IPS-18c (cell line): Measurements from ENCODE around the gene GNG2.

Experiments used
- H3K4me3 ChIP-seq: 2 replicates; pipeline ENCODE4 v1.7.0; 2013; ENCODE audit warnings: low read depth, mild to moderate bottlenecking, low read length, moderate library complexity; ENCODE audit not compliant: insufficient read depth
- H3K9me3 ChIP-seq: one replicate; pipeline ENCODE4 v1.6.1; 2013; ENCODE audit warnings: mild to moderate bottlenecking, low read length, moderate library complexity; ENCODE audit not compliant: control insufficient read depth, insufficient read depth

The GNG2 gene

DNA sequence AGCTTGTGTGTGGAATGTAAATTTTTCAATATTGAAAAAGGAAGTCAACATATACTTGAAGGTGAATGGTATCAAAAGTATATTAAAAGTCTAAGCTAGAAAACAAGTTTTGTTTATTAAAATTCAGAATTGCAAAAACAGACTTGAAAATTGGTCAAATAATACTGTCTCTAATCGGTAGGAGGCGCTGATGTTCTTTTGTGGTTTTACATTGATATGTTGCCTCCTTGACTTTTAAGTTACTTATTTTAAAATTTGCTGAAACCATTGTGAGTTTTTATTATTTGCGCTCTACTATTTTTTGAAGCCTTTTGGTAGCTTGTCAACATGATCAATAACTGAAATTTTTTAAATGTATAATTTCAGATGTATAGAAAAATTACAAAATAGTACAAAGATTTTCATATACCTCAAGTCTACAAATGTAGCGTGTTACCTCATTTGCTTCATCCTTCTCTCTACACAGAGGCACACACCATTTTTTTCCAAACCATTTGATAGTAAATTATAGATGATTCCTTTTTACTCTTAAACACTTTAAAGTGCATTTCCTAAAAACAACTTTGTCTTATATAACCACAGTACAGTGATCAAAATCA is 135.8 kb downstream of the GNG2 start:
- no peak overlapping the region for H3K4me3 ChIP-seq
- H3K9me3 ChIP-seq, result no peaks in the 10 kb centered on the region

DNA sequence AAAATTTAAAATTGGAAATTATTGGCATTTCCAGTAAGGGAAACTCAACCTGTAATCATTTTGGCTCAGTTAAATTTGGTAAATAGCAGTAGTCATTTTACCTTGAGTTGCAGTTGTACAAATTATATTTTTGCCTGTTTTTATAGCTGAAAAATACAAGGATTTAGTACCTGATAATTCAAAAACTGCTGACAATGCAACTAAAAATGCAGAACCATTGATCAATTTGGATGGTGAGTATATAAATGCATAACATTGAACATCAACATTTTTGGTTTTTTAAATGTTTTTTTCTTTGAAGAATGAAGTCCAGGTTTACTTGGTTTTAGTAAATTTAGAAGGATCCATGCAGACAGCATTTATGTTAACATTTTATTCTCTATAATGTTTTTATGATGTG is 137.9 kb downstream of the GNG2 start:
- Histone ChIP-seq H3K4me3 (no peak overlapping the region), H3K9me3 (no peaks in the 10 kb centered on the region)

DNA sequence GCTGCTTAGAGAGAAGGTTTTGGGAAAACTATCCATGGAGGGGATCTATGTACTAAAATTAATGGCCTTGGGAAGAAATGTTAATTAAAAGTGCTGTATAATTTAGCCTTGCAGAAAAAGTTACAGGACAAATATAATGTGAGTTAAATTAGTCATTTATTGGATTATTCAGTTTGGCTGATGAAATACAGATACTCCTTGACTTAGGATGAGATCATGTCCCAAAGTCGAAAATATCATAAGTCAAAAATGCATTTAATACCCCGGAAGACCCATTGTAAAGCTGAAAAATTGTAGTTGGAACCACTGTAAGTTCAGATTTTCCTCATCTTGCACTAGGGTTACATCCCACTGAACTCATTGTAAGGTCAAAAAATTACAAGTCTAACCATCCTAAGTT is 138.7 kb downstream of the GNG2 start:
- Histone ChIP-seq H3K9me3 (no peaks in the 10 kb centered on the region), H3K4me3 (no peak overlapping the region)

DNA sequence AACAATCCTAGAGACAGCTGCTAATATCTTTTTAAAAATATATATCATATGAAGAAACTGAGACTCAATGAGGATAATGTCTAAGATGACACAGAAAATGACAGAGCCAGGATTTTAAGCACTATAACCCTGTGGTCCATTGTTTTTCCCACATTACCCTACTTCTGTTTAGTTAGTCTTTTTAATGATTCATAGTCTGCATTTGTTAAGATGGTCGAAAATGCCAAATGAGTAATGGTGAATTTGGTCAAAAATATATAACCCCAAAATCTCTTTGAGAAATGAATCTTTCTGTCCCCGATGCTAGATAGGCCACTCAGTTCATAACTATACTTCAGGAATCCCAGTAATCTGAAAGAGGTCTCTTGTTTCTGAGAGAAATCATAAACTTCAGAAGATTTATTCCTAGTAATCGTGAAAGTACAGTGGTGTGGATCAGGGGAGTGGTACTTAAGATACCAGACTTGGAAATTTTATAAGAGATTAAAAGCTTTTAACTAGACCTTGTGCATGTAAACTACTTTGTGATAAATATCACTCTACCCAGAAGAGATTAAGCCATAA is 139.7 kb downstream of the GNG2 start:
- Histone ChIP-seq H3K9me3 (no peaks in the 10 kb centered on the region), H3K4me3 (no peak overlapping the region)

DNA sequence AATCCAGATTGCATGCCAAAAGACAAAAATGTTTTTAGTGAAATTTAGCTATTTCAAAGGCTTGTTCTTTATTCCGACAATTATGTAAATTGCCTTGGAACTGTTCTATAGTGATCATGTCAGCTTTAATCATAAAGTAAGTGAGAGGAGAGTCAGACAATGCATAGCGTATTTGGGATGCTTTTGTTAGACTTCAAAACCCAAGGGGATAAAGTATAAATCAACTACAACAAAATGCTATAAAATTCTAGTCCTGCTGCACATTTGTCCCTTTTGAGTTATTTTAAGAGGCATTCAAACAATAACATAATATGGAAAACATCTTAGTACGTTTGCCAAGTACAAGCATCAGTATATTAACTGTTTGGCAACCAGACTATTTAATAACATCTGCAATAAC is 140.3 kb downstream of the GNG2 start:
- Histone ChIP-seq H3K9me3 (no peaks in the 10 kb centered on the region), H3K4me3 (no peak overlapping the region)

DNA sequence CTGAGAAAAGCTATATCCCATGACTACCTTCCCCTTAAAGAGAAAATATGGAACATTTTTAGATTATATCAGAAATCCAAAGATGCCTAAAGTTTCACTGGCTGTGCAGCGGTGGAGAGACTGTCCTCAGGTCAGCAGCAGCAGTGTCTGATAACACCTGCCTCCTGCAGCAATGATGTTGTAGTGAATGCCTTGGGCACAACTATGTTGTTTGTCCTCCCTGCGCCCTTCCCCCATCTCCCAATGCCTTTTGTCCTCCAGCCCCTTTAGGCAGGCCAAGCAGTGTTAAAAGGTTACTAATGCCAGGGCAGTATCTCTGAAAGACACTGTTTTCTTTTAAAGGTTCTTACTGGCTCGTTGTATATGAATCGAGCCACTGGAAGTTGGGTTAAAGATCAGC is 142.1 kb downstream of the GNG2 start:
- Histone ChIP-seq H3K4me3 (no peak overlapping the region), H3K9me3 (no peaks in the 10 kb centered on the region)

DNA sequence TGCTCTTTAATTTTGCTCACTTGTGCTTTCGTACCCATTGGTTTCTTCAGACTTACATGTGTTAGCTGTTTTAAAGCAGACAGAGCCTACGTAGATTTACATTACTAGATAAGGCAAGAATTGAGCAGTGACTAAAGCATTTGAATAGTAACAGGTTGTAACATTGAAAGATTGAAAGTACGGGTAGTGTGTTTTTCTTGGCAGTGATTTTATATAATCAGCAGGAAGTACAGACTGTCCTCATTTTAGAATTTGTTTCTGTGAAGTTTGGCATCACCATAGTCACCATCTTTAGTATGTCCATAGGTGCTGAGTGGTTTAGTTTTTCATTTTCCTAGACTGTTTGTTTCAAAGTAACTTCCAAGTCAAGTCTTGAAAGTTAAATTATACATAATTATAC is 142.9 kb downstream of the GNG2 start:
- Histone ChIP-seq H3K9me3 (no peaks in the 10 kb centered on the region), H3K4me3 (no peak overlapping the region)

DNA sequence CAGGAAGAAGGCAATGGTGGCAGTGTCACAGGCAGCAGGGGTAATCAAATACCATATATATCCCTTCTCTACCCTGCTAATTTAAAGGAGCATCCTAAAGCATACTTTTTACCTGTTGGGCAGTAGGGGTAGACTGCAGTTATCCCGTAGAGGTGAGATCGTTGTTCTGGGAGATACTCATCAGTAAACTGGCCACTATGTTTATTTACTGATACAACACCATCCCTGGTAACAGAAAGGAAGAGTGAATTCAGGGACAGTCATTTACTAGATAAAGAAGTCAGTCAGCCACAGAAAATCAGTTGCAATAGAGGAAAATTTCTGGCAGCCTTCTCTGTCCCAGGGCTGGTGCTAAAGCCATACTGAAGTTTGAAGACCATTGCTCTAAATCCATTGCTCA is 145.2 kb downstream of the GNG2 start:
- Histone ChIP-seq H3K4me3 (no peak overlapping the region), H3K9me3 (no peaks in the 10 kb centered on the region)

DNA sequence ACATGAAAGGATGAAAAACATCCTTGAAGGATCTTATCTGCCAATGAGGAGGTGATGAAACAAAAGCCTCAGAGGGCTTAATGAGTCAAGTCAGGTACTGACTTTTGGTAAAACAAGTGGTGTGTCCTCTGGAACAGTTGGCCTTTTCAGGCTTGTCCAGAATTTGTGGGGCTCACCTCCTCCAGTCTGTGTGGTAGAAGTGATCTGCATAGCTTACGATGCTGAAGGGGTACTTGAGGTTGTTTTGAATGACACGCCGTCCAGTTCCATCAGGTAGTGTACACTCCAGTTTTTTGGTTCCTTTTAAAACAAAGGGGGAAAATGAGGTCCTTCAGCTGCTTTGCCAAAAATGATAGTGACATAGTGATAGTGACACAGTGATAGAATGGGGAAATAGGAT is 145.9 kb downstream of the GNG2 start:
- Histone ChIP-seq H3K4me3 (no peak overlapping the region), H3K9me3 (no peaks in the 10 kb centered on the region)

DNA sequence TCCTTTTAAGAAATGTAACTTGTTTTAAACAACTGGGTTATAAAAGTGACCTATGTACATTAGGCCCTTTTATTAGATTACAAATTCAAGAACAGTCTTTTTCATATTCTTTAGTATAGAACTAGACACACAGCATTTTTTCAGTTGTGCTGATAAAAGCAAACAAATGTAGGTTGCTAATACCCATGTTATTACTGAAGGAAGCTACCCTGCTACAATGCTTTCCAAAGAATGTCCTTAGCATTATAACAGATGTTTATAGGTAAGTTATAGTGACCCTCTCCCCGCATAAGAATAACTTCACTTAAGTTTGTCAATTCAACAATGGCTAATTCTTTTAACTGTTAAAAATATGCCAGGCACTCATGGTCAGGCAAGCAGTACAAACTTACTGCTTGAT is 146.8 kb downstream of the GNG2 start:
- Histone ChIP-seq H3K4me3 (no peak overlapping the region), H3K9me3 (no peaks in the 10 kb centered on the region)

DNA sequence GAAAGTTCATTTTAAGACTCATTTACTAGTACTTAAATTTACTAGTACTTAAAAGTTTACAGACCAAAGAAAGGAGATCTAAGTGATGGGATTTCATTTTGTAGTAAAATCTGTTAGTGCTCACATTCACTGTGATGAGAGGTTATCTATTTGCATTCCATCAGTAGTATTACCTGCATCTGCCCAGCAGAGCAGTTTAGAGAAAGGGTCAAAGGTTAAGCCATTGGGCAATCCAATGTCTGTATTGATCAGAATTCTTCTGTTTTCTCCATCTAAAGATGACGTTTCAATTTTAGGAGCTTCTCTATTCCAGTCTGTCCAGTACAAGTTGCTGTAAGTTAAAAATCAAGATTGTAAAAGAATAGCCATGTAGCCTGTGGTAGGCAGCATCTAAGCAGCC is 147.2 kb downstream of the GNG2 start:
- Histone ChIP-seq H3K9me3 (no peaks in the 10 kb centered on the region), H3K4me3 (no peak overlapping the region)

DNA sequence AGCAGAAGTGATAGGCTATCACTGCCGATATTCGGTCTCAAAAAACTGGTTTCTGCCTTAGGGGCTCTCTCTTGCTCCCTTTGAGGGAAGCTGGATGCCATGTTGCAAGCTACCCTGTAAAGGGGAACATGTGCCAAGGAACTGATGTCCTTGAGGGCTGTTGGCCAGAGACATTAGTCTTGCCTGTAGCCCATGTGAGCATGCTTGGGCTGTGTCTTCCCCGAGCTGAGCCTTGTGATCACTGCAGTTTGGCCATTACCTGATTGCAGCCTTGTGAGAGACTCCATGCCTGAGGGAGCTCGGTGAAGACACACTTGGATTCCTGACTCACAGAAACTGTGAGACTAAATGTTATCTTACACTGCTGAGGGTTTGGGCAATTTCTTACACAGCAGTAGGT is 147.7 kb downstream of the GNG2 start:
- no peak overlapping the region for H3K4me3 ChIP-seq
- H3K9me3 ChIP-seq, result no peaks in the 10 kb centered on the region

DNA sequence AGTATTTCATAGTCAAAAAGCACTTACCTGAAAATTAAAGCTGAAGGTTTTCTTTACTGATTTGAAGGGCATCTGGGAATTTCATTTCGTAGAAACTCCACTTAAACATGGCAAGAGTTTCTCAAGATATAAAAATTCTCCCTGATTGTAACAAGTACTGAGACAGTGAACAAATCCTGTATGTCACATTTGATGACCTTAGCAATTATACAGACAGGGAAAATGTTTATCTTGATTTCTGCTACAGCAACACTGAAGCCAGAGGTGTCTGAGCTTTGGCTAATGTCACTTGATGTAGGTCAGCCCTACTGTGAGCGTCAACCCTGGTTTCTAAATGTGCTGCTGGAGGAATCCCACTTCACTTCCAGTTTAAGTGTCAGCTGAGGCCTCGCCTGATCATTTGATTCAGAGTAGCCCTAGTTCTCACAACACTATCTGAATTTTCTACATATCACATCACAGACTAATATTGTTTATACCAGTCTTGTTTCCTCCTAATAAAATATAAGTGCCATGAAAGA is 149.8 kb downstream of the GNG2 start:
- H3K9me3 ChIP-seq, result no peaks in the 10 kb centered on the region
- H3K4me3 ChIP-seq, result no peak overlapping the region

DNA sequence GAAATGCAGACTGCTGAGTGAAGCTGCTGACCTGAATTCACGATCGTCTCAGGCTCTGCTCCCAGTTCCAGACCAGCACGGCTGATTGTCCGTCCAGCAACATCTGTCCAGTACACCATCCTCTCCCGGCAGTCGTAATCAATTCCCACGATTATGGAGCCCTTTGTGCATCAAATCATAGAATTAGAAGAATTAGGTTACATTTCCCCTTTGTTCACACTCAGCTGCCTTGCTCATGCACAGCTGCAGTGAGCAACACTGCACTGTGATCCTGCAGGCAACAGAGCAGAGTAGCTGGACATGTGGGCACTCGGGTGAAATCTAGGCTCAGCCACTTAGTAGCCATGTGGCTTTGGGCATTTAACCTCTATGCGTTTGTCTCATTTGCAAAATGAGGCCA is 151.1 kb downstream of the GNG2 start:
- H3K4me3 ChIP-seq, result no peak overlapping the region
- no peaks in the 10 kb centered on the region for H3K9me3 ChIP-seq

DNA sequence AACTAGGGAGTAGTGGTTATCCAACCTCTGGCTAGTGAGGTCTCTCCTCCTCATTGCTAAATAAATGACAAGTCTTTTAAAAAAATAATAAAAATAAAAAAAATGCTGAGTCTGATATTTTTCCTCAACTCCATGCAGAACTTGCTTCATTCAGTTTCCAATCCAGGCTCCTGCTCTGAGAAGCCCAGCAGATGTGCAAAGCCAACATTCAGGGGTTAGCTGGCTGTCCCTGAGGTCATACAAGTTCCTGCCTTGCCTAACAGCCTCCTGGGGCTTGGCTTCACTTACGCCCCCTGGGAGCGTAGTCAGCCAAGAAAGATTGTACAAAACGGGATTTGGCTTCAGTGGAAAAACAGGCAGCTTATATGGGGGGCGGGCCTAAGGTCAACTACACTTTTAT is 152.2 kb downstream of the GNG2 start:
- H3K9me3 ChIP-seq, result no peaks in the 10 kb centered on the region
- no peak overlapping the region for H3K4me3 ChIP-seq

DNA sequence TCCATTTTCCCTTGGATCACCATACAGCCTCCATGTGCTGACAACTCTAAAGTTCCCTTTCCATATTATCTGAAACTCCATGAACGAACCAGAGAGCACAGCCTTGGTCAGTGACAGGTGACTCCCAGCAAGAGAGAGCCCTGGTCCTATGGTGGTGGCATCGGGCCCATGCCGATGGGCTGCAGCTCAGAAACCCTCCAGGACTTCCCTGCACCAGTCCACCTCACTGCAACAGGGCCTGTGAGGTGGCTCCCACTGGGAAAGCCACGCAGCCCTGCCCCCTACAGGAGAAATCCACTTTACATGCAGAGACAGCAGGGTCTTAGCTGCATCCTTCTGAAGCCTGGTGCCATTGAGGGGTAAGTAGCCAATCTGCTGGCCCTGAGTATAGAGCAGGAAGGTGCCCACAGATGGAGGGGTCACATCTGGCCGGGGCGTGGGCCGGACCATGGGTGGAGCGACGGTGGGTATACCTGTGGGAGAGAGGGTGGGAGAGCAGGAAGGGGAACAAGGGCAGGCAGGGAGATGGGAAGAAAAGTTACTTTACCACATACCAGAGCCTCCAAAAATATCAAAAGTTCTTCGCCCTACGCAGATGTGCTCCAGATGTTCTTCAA is 153.7 kb downstream of the GNG2 start:
- no peaks in the 10 kb centered on the region for H3K9me3 ChIP-seq
- H3K4me3 ChIP-seq, result no peak overlapping the region

DNA sequence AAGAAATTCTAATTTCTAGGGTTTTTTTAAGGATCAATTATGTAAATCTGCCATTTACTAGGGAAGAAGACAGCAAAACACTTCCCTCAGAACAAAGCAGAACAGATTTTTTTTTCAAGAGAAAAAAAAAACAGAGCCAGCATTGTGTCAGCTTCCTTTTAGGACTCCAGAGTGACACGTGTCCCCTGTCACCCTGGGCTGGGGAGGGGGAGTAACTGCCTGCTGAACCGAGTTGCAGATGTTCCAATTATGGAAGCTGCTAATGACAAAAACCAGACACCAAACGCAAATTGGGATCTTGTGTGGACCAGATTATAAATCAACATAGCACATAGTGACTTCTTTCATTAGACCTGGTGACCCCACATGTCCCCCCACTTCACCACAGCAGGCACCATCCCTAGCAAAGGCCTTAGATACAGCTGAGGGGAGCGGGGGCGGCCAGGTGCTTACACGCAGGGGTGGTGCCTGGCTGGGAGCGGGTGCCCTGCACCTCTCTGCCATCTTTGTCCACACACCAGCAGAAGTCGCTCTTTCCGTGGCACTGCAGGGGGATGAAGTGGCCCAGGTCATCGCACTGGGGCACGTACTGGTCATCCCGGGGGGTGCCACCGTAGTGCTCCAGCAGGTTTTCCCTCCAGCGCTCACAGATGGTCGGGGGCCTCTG is 154.3 kb downstream of the GNG2 start:
- Histone ChIP-seq H3K4me3 (no peak overlapping the region), H3K9me3 (no peaks in the 10 kb centered on the region)

DNA sequence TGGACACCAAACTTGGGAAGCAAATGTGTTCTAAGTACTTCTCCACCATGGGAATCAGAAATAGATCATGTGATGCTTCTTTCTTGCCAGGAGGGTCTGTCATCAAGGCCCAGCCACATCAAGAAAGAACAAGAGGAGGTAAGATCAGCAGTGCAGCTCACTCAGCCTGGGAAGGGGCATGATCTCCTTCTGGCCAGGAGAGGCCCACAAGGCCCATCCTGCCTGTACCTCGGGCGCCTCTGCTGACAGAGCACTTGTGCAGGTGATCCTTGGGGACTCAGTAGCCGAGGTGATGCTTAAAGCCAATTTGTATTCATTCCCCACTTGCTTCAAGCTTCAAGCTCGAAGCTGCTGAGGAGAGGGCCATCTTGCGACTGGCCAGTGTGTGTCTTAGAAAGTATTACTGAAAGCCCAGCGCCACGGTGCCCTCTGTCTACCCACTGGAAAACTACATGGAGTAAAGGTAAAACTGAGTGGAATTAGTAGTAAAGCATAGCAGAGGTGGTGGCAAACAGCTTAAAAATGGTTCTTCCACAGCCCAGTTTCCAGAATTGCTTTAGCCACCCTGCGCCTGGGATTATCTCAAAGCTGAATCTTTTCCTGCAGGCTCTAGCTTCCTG is 155.1 kb downstream of the GNG2 start:
- H3K4me3 ChIP-seq, result no peak overlapping the region
- H3K9me3 ChIP-seq, result no peaks in the 10 kb centered on the region
